NCI-H82 (cell line): Measurements from ENCODE around the gene RAB3GAP2.
"Not testable (repeated sequence)": the region's sequence is repeated elsewhere in the genome, so short reads cannot be mapped to it uniquely, and the experiment has no call there.

ENCODE experiments used
- DNase-seq: peaks from one replicate; lab custom pipeline; 2025; lab: John Stamatoyannopoulos, UW

The RAB3GAP2 gene

GRCh38 chr1:220272047-220272840 lies at the start of gene RAB3GAP2:
TSS of gene RAB3GAP2 (minus strand) at chr1:220272453. CDS start at chr1:220272337, 116 bp downstream.
- peak; percentile 99 for DNase-seq

DNA sequence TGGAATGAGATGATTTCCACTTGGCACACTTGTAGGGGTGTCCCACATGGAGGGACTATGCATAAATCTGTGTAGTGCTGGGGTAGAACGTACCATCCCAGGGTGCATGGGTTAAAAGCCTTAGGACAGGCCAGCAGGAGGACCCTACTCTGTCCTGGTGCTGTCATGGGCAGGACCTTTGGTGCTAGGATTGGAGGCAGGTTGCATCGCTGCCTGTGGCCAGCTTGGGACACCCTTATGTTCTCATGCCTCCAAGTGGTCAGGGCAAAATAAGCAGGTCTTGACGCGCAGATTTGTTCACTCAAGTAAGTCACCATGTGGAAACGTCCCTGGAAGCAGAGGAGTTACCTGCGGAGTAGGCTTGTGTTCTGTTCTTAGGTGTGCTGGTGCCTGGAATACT lies 49.5 kb upstream of the RAB3GAP2 start:
- DNase-seq: no peak

DNA sequence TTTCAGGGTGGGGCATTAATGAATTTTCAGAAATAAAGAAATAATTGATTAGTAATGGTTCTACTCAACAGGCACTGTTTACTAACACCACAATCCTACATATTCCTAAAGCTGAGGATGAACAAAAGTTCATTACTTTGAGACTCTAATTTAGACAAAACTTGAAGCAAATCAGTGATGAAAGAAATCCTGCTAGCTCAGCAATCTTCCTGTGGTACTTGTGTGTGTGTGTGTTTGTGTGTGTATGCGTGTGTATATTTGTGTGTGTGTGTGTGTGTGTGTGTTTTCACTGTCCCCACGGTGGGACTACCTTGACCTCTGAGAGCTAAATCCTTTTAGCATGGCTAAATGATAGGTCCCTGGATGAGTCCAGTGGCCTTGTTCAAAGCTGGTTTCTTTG lies 48.5 kb upstream of the RAB3GAP2 start:
- DNase-seq: no peak

GRCh38 chr1:220318673-220319072 lies 46.4 kb upstream of the RAB3GAP2 start:
- no peak for DNase-seq

DNA sequence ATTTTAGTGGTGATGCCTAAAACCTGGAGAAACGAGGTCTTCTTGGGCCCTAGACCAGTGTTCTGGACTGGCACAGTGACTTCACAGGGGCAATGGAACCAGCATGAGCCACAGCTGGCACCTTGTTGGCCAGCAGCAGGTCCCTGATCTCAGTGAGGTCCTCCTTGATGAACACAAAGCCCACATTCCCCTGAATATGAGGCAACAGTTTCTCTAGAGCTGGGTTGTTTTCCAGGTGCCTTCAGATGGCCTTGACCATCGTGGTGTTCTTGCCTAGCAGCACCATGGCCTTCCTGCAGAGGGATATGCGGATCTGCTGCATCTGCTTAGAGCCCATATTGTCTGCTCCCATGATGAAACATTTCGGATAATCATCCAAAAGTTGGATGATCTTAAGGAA lies 44.9 kb upstream of the RAB3GAP2 start:
- no peak for DNase-seq

DNA sequence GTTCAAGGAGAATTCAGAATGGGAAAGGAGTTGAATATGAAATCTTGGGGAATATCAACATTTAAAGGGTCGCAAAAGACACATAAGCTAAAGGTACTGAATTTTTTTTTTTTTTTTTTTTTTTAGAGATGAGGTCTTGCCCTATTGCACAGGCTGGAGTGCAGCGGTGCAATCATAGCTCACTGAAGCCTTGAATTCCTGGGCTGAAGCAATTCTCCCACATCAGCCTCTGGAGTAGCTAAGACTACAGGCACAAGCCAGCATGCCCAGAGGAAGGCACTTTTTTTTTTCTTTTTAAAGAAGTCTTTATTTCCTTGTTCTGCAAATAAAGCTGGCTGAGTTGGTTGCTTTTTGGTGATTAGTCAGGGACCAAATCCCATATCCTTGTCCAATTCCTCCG lies 44.1 kb upstream of the RAB3GAP2 start:
- DNase-seq: no peak

GRCh38 chr1:220315070-220315839 lies 43.0 kb upstream of the RAB3GAP2 start:
- DNase-seq: no peak

DNA sequence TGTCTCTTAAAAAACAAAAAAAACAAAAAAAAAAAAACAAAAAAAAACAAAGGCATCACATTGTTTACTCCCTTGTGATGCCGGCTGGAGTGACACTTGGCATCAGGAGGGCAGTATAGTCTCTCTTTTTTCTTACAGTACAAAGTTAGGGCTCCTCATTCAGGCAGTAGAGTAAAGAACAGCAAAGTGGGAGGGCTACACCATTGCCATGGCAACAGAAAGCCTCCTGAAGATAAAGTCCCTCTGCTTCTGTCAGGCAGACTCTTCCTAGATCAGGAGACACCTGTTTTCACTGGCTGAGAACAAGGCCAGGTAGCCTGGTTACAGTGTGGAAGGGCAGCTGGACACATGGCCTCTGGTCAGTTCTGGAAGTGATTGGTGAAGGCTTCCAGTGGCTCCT lies 41.3 kb upstream of the RAB3GAP2 start:
- DNase-seq: no peak

- DNase-seq: not testable (repeated sequence)
Observed at GRCh38 chr1:220310147-220310546, 37.9 kb upstream of the RAB3GAP2 start.

DNA sequence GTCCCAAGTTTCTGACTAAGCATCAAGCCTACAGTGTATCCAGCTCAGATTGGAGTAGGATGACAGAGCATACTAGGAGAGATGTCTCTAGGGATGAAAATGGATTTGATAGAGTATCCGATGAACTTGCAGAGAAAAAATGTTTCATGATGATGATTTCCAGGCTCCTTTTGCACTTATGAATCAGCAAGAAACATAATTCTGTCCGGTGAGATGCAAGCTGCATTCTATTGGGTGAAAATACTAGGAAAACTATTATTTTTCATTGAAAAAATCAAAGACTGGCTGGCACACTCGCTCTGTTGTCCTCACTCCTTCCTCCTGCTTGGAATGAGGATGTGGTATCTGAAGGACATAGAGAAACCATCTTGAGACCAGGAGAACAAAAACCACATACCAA lies 35.4 kb upstream of the RAB3GAP2 start:
- no peak for DNase-seq

- no peak for DNase-seq
Observed at GRCh38 chr1:220306339-220306738, 34.1 kb upstream of the RAB3GAP2 start.

DNA sequence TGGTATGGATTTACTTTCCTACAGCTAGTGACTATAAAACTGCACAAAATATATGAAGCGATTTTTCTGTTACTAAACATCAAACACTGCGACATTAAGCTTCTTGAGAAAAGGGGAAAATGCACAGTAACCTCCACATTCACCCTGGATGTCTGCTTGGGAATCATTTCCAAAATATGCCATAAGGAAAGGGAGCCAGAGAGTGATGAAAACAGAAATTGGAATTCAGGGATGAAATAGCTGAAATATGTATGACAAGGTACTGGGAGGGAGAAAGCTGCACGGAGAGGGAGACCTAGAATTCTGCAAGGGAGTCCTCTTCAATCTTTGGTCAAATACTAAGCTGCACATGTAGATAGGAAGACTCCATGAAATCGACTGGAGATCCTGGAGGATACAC lies 31.6 kb upstream of the RAB3GAP2 start:
- no peak for DNase-seq

GRCh38 chr1:220301630-220302029 lies 29.4 kb upstream of the RAB3GAP2 start:
- DNase-seq: no peak

GRCh38 chr1:220300442-220301121 lies 28.3 kb upstream of the RAB3GAP2 start:
- no peak for DNase-seq

DNA sequence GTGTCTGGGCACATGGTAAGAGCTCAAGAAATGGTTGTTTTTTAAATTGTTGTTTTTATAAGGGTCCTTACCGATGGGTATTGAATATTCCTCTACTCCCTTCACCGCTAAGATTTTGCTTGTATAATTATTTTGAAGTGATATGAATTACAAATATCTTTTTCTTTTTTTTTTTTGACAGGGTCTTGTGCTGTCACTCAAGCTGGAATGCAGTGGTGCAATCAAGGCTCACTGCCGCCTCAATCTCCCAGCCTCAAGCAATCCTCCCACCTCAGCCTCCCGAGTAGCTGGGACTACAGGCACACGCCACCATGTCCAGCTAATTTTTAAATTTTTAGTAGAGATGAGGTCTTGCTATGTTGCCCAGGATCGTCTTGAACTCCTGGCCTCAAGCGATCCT lies 27.1 kb upstream of the RAB3GAP2 start:
- DNase-seq: no peak

DNA sequence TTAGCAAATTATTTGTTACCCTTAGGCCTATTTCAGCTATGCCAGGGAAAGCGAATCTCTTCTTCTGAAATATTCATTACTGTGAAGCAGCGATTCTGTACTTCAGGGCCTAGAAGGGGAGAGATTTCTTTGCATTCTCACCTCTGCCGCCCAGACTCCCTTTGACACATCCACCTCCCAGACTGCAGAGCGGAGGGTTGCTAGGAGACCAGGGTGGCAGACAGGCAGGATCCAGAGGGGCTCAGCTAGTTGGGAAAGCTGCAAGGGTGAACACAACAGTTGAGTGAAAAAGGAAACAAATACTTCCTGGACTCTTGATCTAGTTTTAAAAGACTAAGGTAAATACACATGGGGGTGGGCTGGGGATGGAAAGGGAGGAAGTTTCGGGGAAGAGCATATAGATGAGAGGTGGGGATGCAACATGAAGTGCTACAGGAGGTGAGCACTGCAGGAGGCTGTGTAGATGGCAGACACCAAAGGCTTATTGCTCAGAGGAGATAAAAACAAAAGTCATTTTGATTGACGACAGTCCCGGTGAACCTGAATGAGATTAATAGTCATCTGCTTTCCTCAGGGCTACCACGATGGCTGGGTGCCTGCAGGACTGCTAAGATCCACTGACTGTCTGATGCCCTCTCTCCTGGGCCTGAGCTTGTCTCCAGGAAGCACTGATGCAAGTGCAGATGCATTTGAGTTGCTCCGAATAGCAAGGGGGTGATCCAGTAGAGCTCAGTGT lies 26.4 kb upstream of the RAB3GAP2 start:
- peak; percentile 48 for DNase-seq

GRCh38 chr1:220296981-220297380 lies 24.7 kb upstream of the RAB3GAP2 start:
- no peak for DNase-seq

GRCh38 chr1:220294846-220295301 lies 22.6 kb upstream of the RAB3GAP2 start:
- DNase-seq: no peak

GRCh38 chr1:220291580-220291979 lies 19.3 kb upstream of the RAB3GAP2 start:
- DNase-seq: no peak

- DNase-seq: no peak
Observed at GRCh38 chr1:220290140-220290761, 18.0 kb upstream of the RAB3GAP2 start.

DNA sequence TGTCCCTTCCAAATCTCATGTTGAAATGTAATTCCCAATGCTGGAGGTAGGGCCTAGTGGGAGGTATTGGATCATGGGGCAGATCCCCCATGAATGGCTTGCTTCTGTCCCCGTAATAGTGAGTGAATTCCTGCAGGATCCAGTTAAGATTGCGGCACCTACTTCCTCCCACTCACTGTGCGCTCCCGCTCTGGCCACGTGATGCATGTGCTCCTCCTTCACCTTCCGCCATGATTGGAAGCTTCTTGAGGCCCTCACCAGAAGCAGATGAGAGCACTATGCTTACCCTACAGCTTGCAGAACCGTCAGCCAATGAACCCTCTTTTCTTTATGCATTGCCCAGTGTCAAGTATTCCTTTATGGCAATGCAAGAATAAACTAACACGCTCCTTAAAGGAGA lies 14.9 kb upstream of the RAB3GAP2 start:
- no peak for DNase-seq

DNA sequence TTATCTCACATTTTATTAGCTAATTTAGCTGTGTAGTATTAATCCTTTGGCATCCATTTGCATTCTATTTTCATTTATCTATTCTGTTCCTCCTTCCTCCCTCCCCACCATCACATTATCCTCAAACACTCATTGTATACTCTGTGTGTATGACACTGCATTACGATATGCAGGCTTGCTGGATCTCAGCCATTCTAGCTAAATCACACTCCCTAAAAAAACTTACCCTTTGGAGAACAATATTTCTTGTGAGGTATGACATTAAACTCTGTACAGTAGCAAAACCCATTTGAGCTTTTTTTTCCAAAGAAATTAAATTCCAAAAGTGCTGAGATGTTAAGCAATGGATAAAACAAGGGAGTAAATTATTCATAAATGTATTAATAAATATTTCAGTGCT lies 11.4 kb upstream of the RAB3GAP2 start:
- DNase-seq: no peak
